SK-N-SH (cell line): ENCODE data around the gene TTLL1.

ENCODE experiments used
- CHD2 ChIP-seq: fragments of 150-350 bp; IDR thresholded peaks from 2 replicates; pipeline ENCODE4 v1.6.1; 2018; ENCODE audit warnings: low read length; ENCODE audit not compliant: partially characterized antibody
- EP300 ChIP-seq, 2 experiments: IDR thresholded peaks; 2 replicates each; pipeline versions ENCODE4 v1.4.0 to v1.6.1; 2012; ENCODE audit warnings: borderline replicate concordance in 1 of 2, low read depth in 1 of 2, low read length in 1 of 2
- JUND ChIP-seq: IDR thresholded peaks from 2 replicates; pipeline ENCODE4 v1.4.0; 2012
- POLR2AphosphoS5 ChIP-seq: IDR thresholded peaks from 2 replicates; pipeline ENCODE4 v1.6.1; 2012; ENCODE audit warnings: low read depth, low read length
- RFX5 ChIP-seq: IDR thresholded peaks from 2 replicates; pipeline ENCODE4 v1.6.1; 2012; ENCODE audit warnings: mild to moderate bottlenecking, improper control_type of control experiment, low read length
- USF2 ChIP-seq: fragments of 150-350 bp; IDR thresholded peaks from 2 replicates; pipeline ENCODE4 v1.6.1; 2017; ENCODE audit warnings: antibody characterized with exemption, low read length, low read depth, borderline replicate concordance
- TF ChIP-seq, protein P1 (sequence below): fragments of 200-600 bp; sonication (generic); IDR thresholded peaks from 2 replicates; pipeline ENCODE4 v1.6.1; 2017; ENCODE audit warnings: antibody characterized with exemption, mild to moderate bottlenecking, moderate library complexity

GRCh38 chr22:42992886-42993479, 96.2 kb downstream of the TTLL1 start:
- TF ChIP-seq EP300 (IDR thresholded peaks at IDR 0.05; ENCODE audit: borderline replicate concordance in 1 of 2, low read depth in 1 of 2, low read length in 1 of 2): no peak
- TF ChIP-seq JUND: no peak
- no peak for TF ChIP-seq CHD2
- TF ChIP-seq USF2: no peak
- TF ChIP-seq, protein P1, sequence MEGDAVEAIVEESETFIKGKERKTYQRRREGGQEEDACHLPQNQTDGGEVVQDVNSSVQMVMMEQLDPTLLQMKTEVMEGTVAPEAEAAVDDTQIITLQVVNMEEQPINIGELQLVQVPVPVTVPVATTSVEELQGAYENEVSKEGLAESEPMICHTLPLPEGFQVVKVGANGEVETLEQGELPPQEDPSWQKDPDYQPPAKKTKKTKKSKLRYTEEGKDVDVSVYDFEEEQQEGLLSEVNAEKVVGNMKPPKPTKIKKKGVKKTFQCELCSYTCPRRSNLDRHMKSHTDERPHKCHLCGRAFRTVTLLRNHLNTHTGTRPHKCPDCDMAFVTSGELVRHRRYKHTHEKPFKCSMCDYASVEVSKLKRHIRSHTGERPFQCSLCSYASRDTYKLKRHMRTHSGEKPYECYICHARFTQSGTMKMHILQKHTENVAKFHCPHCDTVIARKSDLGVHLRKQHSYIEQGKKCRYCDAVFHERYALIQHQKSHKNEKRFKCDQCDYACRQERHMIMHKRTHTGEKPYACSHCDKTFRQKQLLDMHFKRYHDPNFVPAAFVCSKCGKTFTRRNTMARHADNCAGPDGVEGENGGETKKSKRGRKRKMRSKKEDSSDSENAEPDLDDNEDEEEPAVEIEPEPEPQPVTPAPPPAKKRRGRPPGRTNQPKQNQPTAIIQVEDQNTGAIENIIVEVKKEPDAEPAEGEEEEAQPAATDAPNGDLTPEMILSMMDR: no peak
- TF ChIP-seq RFX5: no peak
- no peak for TF ChIP-seq POLR2AphosphoS5
